Activated CD4-positive, alpha-beta T cell treated with anti-CD3 and anti-CD28 coated beads, Interleukin-2, amount 50 U/mL, for 16 hours (primary cell): ENCODE data around the gene DYSF.

ENCODE experiments used
- DNase-seq: peaks from one replicate; pipeline ENCODE4 v3.0.0-alpha.2; 2020

The DYSF gene

DNA sequence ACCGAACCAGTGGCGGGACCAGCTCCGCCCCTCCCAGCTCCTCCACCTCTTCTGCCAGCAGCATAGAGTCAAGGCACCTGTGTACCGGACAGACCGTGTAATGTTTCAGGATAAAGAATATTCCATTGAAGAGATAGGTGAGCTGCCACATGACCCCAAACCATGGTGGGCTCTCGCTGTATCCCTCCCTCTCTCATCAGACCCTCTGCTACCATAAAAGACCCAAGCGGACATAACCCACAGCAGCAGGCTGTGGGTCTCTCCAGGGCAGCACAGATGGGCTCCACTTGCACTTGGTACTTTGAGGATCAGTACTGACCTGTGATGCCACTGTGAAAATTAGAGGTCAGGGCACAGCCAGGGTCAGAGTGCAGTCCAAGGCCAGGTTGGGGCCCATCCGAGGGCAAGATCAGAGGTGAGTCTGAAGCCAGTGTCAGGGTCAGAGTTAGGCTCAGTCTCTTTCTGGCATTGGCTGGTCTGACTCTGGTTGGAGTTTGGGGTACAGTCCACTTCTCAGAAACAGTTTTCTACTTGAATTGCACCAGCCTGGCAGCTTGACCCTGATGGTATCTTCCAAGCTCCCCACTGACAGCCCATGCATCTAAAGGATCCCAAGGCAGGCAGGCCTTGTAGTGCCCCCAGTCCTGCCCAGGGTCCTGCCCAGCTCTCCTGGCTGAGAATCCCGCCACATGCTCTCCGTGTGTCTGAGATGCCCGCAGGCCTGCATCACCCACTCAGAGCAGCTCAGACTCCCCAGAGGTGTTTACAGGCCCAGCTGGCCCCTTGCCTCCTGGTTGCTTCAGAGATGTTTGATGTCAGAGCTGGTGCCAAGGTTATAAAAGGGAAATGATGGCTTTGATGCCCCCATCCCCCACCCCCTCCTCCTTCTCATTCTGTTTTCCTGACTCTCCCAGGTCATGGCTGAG is 212.1 kb downstream of the DYSF start:
- no peak for DNase-seq

DNA sequence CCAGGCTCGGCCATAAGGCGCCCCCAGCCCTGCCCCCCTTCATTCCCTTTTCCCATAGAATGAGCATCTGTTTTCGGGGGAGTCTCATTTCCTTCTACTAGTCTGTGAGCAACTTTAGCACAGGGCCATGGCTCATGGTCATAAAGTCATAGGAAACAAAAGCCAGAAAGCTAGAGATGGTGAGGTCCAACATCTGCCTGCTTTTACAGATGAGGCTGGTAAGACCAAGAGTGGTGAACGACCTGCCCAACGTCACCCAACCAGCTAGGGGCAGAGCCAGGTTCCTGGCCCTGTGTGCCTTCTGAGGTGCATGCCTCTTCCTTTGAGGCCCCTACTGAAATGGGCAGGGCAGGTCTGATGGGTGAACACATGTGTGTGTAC is 212.7 kb downstream of the DYSF start:
- no peak for DNase-seq

GRCh38 chr2:71667256-71668182 is 214.2 kb downstream of the DYSF start:
- no peak for DNase-seq

GRCh38 chr2:71668326-71669057 is 215.1 kb downstream of the DYSF start:
- DNase-seq, result no peak

- no peak for DNase-seq
Measured at GRCh38 chr2:71669058-71669456, 215.7 kb downstream of the DYSF start.

- DNase-seq, result no peak
Measured at GRCh38 chr2:71669628-71670429, 216.5 kb downstream of the DYSF start.

DNA sequence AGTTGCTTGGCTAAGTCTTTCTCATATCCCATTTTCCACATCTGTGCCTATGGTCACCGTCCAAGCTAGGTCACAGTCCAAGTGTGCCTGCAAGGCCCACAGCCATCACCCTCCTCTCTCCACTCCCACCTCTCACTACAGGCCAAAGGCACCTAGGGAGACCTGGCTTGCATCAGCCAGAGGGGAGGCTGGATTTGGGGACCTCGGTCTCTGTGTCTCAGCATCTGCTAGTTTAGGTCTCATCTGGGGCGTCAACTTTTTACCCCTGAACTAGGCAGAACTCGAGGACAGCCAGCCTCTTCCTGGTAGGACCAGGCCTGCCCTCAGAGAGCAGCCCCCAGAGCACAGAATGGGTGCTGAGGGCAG is 217.1 kb downstream of the DYSF start:
- DNase-seq, result no peak

DNA sequence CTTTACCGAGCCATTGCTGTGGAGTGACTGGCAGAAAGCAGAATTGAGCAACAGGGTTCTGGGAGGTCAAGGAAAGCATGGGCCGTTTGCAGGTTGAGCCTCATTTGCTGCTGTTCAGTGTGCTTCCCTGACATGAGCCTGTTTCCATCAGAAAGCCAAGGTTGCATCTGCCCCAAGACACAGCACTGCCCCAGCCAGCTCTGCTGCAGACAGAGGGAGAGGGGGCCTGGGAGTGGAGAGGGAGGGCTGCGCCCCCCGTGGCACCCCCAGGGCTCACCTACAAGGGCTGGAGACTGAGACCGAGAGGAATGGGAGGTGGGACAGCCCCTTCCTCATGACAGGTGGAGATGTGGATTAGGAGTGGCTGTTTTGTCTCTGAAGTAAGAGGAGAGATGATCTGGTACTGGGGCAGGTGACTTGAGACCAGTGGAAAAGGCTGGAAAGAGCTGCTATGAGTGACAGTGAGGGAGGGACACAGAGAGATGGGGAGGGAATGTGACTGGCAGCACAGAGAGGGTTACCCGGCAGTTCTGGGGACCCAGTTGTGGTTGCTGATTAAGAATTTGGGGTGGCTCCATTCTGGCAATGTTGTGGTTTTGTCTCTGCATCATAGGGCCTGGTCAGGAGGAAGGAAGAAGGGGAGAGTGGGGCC is 218.0 kb downstream of the DYSF start:
- DNase-seq, result no peak

- DNase-seq, result no peak
Measured at GRCh38 chr2:71671895-71672825, 218.8 kb downstream of the DYSF start.

GRCh38 chr2:71672826-71673795 is 219.8 kb downstream of the DYSF start:
- DNase-seq, result no peak

- no peak for DNase-seq
Measured at GRCh38 chr2:71674158-71674851, 220.9 kb downstream of the DYSF start.

DNA sequence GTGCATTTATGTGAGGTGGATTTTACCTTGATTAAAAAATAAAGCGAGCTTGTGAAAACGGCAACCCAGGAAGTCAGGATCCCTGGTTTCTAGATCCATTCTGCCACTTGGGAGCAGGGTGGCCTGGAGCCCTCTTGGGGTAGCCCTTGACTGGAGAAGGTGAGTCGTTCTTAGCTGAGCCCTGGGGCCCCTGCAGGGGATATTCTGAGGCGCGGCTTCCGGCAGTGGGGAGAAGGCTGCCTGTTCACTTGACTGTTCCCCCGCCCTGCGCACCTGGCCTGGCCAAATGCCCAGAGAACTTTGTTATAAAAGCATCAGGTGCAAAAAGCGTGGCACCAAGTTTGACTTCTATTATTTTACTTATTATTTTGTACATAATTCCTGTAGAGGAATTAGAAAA is 221.9 kb downstream of the DYSF start:
- no peak for DNase-seq

DNA sequence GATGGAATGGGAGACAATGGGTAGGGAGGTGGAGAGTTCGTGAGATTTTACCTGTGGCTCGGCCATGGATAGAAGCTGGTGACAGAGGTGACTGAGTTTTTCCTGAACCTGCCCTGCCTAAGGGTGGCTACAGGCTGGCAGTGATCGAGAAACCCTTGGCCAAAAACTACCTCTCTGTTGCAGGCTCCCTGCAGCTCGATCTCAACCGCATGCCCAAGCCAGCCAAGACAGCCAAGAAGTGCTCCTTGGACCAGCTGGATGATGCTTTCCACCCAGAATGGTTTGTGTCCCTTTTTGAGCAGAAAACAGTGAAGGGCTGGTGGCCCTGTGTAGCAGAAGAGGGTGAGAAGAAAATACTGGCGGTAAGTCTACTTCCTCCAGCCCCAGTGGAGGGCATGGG is 225.5 kb downstream of the DYSF start:
- DNase-seq, result no peak

- no peak for DNase-seq
Measured at GRCh38 chr2:71679491-71679890, 226.1 kb downstream of the DYSF start.

DNA sequence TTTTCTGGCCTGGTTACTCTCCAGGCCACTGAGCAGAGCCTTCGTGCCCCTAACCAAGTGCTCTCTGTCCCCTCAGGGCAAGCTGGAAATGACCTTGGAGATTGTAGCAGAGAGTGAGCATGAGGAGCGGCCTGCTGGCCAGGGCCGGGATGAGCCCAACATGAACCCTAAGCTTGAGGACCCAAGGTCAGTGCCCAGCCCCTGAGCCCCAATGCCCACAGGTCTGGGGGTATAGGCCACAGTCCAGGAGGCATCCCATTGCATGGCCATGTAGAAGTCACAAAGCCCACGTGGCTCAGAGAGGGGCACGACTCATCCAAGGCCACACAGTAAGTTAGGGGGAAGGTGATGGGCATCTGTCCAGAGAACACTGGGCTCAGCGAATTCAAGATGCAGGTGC is 227.6 kb downstream of the DYSF start:
- no peak for DNase-seq

DNA sequence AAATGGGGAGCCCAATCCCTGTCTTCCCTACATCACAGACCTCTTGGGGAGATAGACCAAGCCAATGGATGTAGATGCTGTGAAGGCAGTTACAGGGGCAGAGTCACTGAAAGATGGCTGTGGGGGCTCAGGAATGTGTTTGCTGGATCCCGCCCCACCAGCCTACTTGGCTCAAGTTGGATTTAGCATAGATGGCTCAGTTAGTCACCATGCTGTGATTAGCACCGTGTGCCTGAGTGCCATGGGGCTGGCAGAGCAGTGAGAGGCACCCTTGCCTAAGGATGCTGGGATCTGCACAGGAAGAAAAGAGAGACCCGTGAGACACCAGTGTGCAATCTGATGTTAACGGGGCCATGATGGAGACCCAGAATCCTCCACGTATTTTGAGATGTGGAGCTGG is 228.3 kb downstream of the DYSF start:
- DNase-seq, result no peak

- DNase-seq, result no peak
Measured at GRCh38 chr2:71682341-71682740, 229.0 kb downstream of the DYSF start.

GRCh38 chr2:71683070-71683469 is 229.7 kb downstream of the DYSF start:
- DNase-seq, result no peak

GRCh38 chr2:71683666-71684065 is 230.3 kb downstream of the DYSF start:
- DNase-seq, result no peak
